Measurements from ENCODE around the gene WFIKKN1. TPM values are rescaled to one million over a fixed set of nuclear protein-coding genes. Genes with fewer than 3 reads are reported as not detected.

The WFIKKN1 gene
- total and polyA plus RNA-seq, 7 donors: 0.30 to 2.0 (median 0.36) TPM

GRCh38 chr16:648781-649589, 18.2 kb downstream of the WFIKKN1 start, which contains the start of gene WDR90:
Gene WDR90, plus strand, starts transcription at chr16:649365. Its CDS starts 52 bp downstream, at chr16:649417.
- H3K9me3 ChIP-seq: no peaks in the 10 kb centered on the region
- H3K4me1 ChIP-seq: peaks cover 51% of the 10 kb centered on the region
- H3K36me3 ChIP-seq (ENCODE audit: insufficient read depth in 1 of 2, low read depth in 1 of 2): peaks cover 0 to 5% of the 10 kb centered on the region in 2 donors
- intact Hi-C loops (cut with DNase I): no loop called here
- H3K27ac ChIP-seq: peak within 1 kb of the TSS; percentile 93
- peak within 1 kb of the TSS; percentile 88 for H3K4me3 ChIP-seq
- DNase-seq: peak; percentile 94 to 97
- ATAC-seq: peak; percentile 87 to 91 (median 88)
- 1% methylated on average over 47 to 91 of the region's 91 CpGs for WGBS, 3 donors
- no peaks in the 10 kb centered on the region for H3K27me3 ChIP-seq (ENCODE audit: insufficient read depth in 3 of 3, low read length in 2 of 3)
- TF ChIP-seq, protein P1, sequence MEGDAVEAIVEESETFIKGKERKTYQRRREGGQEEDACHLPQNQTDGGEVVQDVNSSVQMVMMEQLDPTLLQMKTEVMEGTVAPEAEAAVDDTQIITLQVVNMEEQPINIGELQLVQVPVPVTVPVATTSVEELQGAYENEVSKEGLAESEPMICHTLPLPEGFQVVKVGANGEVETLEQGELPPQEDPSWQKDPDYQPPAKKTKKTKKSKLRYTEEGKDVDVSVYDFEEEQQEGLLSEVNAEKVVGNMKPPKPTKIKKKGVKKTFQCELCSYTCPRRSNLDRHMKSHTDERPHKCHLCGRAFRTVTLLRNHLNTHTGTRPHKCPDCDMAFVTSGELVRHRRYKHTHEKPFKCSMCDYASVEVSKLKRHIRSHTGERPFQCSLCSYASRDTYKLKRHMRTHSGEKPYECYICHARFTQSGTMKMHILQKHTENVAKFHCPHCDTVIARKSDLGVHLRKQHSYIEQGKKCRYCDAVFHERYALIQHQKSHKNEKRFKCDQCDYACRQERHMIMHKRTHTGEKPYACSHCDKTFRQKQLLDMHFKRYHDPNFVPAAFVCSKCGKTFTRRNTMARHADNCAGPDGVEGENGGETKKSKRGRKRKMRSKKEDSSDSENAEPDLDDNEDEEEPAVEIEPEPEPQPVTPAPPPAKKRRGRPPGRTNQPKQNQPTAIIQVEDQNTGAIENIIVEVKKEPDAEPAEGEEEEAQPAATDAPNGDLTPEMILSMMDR (IDR thresholded peaks at IDR 0.05): no peak

- intact Hi-C loops (cut with DNase I): no loop called here
- WGBS, 3 donors: 2 to 4% (median 3%) methylated on average over 28 to 44 of the region's 44 CpGs
Measured at GRCh38 chr16:649631-650030, 18.8 kb downstream of the WFIKKN1 start.

GRCh38 chr16:651844-652243, 21.1 kb downstream of the WFIKKN1 start:
- 84 to 90% (median 85%) methylated on average over 22 of the region's 22 CpGs for WGBS, 3 donors
- TF ChIP-seq, protein P1 (IDR thresholded peaks at IDR 0.05): no peak
- peaks cover 0 to 6% of the 10 kb centered on the region in 2 donors for H3K36me3 ChIP-seq (ENCODE audit: insufficient read depth in 1 of 2, low read depth in 1 of 2)

More at GRCh38 chr16:649631-650030, 18.8 kb downstream of the WFIKKN1 start:
- ATAC-seq (no peak), DNase-seq (no peak)
- Histone ChIP-seq H3K4me1 (peaks cover 47% of the 10 kb centered on the region), H3K4me3 (peak overlapping the region; percentile 88), H3K27ac (peak overlapping the region; percentile 93), H3K9me3 (no peaks in the 10 kb centered on the region), H3K27me3 (ENCODE audit: insufficient read depth in 3 of 3, low read length in 2 of 3) (no peaks in the 10 kb centered on the region), H3K36me3 (ENCODE audit: insufficient read depth in 1 of 2, low read depth in 1 of 2) (no peaks in the 10 kb centered on the region)
- TF ChIP-seq, protein P1 (IDR thresholded peaks at IDR 0.05): no peak

DNA sequence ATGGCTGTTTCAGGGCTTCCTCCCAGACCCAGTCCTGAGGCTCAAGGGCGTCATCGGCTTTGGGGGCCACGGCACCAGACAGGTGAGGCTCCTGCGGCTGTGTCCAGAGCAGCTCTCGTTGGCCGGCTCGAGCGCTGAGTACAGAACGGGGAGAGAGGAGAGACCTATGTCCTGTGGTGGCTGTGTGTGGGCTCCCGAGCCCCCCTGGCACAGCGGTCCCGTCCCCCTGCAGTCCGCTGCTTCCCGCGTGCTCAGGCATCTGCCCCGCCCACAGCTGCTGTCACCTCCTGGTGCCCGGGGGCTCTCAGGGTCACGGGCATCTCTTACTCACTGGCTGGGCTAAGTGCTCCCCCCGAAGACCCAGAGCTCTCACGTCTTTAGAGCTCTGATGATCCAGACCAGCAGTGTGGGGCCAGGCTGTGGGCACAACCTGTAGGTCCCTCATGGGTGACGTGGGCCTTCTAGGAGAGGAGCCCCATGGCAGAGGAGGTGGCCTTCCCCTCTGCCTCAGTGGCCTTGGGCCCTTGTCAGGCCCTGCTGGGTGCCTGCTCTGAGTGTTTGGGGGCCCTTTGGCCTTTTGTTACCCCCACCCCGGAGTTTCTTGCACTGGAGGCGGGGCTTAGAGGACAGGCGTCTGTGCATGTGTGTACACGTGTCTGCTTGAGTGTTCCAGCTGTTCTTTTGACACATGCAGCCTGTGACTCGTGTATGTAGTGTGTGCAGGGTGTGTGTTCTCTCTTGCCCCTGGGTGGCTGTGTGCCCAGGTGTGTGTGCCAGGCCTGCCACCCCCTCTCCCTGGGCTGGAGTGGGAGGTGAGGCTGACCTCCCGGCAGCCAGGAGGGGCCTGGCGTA, 21.9 kb downstream of the WFIKKN1 start:
- no peak overlapping the region for H3K4me3 ChIP-seq
- intact Hi-C loops (cut with DNase I): no loop called here
- TF ChIP-seq, protein P1 (IDR thresholded peaks at IDR 0.05): no peak
- H3K27ac ChIP-seq: no peak overlapping the region
- no peaks in the 10 kb centered on the region for H3K9me3 ChIP-seq
- DNase-seq (no peak), ATAC-seq (no peak)
- H3K36me3 ChIP-seq (ENCODE audit: insufficient read depth in 1 of 2, low read depth in 1 of 2): peaks cover 0 to 6% of the 10 kb centered on the region in 2 donors
- WGBS, 3 donors: 83 to 91% (median 84%) methylated on average over 23 to 28 of the region's 28 CpGs
- H3K27me3 ChIP-seq (ENCODE audit: insufficient read depth in 3 of 3, low read length in 2 of 3): no peaks in the 10 kb centered on the region
- peaks cover 16% of the 10 kb centered on the region for H3K4me1 ChIP-seq

More at GRCh38 chr16:651844-652243, 21.1 kb downstream of the WFIKKN1 start:
- ATAC-seq (no peak), DNase-seq (no peak)
- no peaks in the 10 kb centered on the region for H3K9me3 ChIP-seq
- no peak overlapping the region for H3K27ac ChIP-seq
- H3K4me3 ChIP-seq: no peak overlapping the region
- intact Hi-C loops (cut with DNase I): no loop called here
- no peaks in the 10 kb centered on the region for H3K27me3 ChIP-seq (ENCODE audit: insufficient read depth in 3 of 3, low read length in 2 of 3)
- H3K4me1 ChIP-seq: peaks cover 24% of the 10 kb centered on the region

All from psoas muscle (tissue), 8 donors.